ENCODE data around the gene ETV5. TPM values are rescaled to one million over a fixed set of nuclear protein-coding genes. Genes with fewer than 3 reads are reported as not detected.

Gene ETV5
- total and polyA plus RNA-seq, 2 donors (not counting 3 experiments of a cell fraction or from before 2014, with no cell fraction given), result 8.8 to 40.9 TPM

GRCh38 chr3:186053954-186054791 lies 54.7 kb downstream of the ETV5 start:
- no peak overlapping the region for H3K9ac ChIP-seq (replicated peaks; ENCODE audit: extremely low read depth, insufficient read depth, low read length)
- no peak overlapping the region for H3K27ac ChIP-seq (ENCODE audit: insufficient read depth, low read depth, low read length)
- H3K9me1 ChIP-seq (replicated peaks; ENCODE audit: control insufficient read depth, extremely low read depth, insufficient read depth, low read length), result no peaks in the 10 kb centered on the region
- H3K4me2 ChIP-seq (ENCODE audit: insufficient read depth, low read length), result no peak overlapping the region
- BruUV-seq (replicated peaks), result no TSS peak
- H4K20me1 ChIP-seq (replicated peaks; ENCODE audit: control insufficient read depth, extremely low read depth, insufficient read depth, low read length), result no peaks in the 10 kb centered on the region
- ChIA-PET POLR2A (no interaction called here), CTCF (interaction anchor here (1.1 to 1.2 kb wide), 3 partner anchors 15 to 223 kb away, joined by 3 to 4 read pairs (median 3); no protein-coding TSS in a partner anchor)
- DNase-seq (ENCODE audit: low read depth, low spot score) (no peak), FAIRE-seq (no peak)
- H3K9me3 ChIP-seq (replicated peaks; ENCODE audit: control insufficient read depth, insufficient read depth, low read length), result no peaks in the 10 kb centered on the region
- peaks cover 6 to 11% of the 10 kb centered on the region in 2 experiments for H3K36me3 ChIP-seq (ENCODE audit: control insufficient read depth in 2 of 2, extremely low read depth in 1 of 2, insufficient read depth in 2 of 2, low read length in 2 of 2)
- H3K27me3 ChIP-seq (ENCODE audit: control insufficient read depth in 2 of 2, insufficient read depth in 2 of 2, low read length in 2 of 2), result no peaks in the 10 kb centered on the region
- no peak overlapping the region for H2AFZ ChIP-seq (ENCODE audit: low read depth, low read length)
- intact Hi-C loops (cut with micrococcal nuclease), result no loop called here
- no peak for TF ChIP-seq CTCF (IDR thresholded peaks at IDR 0.05; ENCODE audit: extremely low read depth in 1 of 2, insufficient read depth in 1 of 2, low read depth in 1 of 2, low read length in 2 of 2)
- TF ChIP-seq GATA2 (IDR thresholded peaks at IDR 0.05; ENCODE audit: insufficient read depth, insufficient read length, low read depth, low read length), result no peak
- TF ChIP-seq MYC (IDR thresholded peaks at IDR 0.05; ENCODE audit: low read depth, low read length), result no peak
- TF ChIP-seq POLR2AphosphoS5 (IDR thresholded peaks at IDR 0.05; ENCODE audit: insufficient read depth, low read depth, low read length), result no peak
- no peak for TF ChIP-seq FOS (IDR thresholded peaks at IDR 0.05; ENCODE audit: borderline replicate concordance, insufficient read depth, low read length)
- TF ChIP-seq MAX (IDR thresholded peaks at IDR 0.05; ENCODE audit: insufficient read depth, insufficient read length), result no peak
- no peak for TF ChIP-seq EZH2 (IDR thresholded peaks at IDR 0.05; ENCODE audit: borderline replicate concordance, low read depth, low read length, severe bottlenecking)
- TF ChIP-seq POLR2A (IDR thresholded peaks at IDR 0.05; ENCODE audit: low read depth, low read length), result no peak
- no peak for TF ChIP-seq JUN (IDR thresholded peaks at IDR 0.05; ENCODE audit: borderline replicate concordance, insufficient read depth, insufficient read length, low read depth)
- H3K4me1 ChIP-seq (ENCODE audit: control insufficient read depth, extremely low read depth, insufficient read depth, low read length), result no peaks in the 10 kb centered on the region
- H3K4me3 ChIP-seq (replicated peaks in 1 of 3; ENCODE audit: insufficient read depth in 1 of 3, low read depth in 1 of 3, low read length in 3 of 3), result no peak overlapping the region
- H3K79me2 ChIP-seq (ENCODE audit: control insufficient read depth, insufficient read depth, low read length), result no peaks in the 10 kb centered on the region
- dilution Hi-C loops (cut with MboI; ENCODE audit: extremely low pct_ligation_motif_present, low sequenced_read_pairs), result no loop called here
